Loucy (cell line): ENCODE results near the gene ITGB3.

Source experiments
- H2AFZ ChIP-seq: fragments of 200-600 bp; sonication (generic); 2 replicates; pipeline ENCODE4 v1.6.0; 2016; ENCODE audit warnings: antibody characterized with exemption, mild to moderate bottlenecking, low read length, moderate library complexity
- H3F3A ChIP-seq: fragments of 200-600 bp; 2 replicates; pipeline ENCODE4 v1.6.0; 2016; ENCODE audit warnings: antibody characterized with exemption, low read depth, mild to moderate bottlenecking
- H3K27me3 ChIP-seq: fragments of 200-600 bp; sonication (generic); 2 replicates; pipeline ENCODE4 v1.6.1; 2014; ENCODE audit warnings: low read length, mild to moderate bottlenecking; ENCODE audit not compliant: insufficient read depth, poor library complexity, severe bottlenecking
- H3K36me3 ChIP-seq: fragments of 200-600 bp; sonication (generic); 2 replicates; pipeline ENCODE4 v1.6.1; 2016; ENCODE audit warnings: low read length; ENCODE audit not compliant: insufficient read depth
- H3K4me1 ChIP-seq: fragments of 200-600 bp; sonication (generic); 2 replicates; pipeline ENCODE4 v1.5.1; 2014; ENCODE audit warnings: low read length, mild to moderate bottlenecking; ENCODE audit not compliant: insufficient read depth, poor library complexity, severe bottlenecking
- H3K4me2 ChIP-seq: fragments of 200-600 bp; sonication (generic); 2 replicates; pipeline ENCODE4 v1.6.0; 2014; ENCODE audit warnings: antibody characterized with exemption, low read length, low read depth, mild to moderate bottlenecking; ENCODE audit not compliant: poor library complexity, severe bottlenecking
- H3K4me3 ChIP-seq: fragments of 200-600 bp; sonication (generic); 2 replicates; pipeline ENCODE4 v1.5.1; 2014; ENCODE audit warnings: low read length, mild to moderate bottlenecking, mixed read lengths; ENCODE audit not compliant: poor library complexity, severe bottlenecking
- H3K79me2 ChIP-seq: fragments of 200-600 bp; sonication (generic); 2 replicates; pipeline ENCODE4 v1.6.1; 2014; ENCODE audit warnings: low read length; ENCODE audit not compliant: insufficient read depth
- H3K9ac ChIP-seq: fragments of 200-600 bp; sonication (generic); 2 replicates; pipeline ENCODE4 v1.6.0; 2014; ENCODE audit warnings: mild to moderate bottlenecking, low read depth, low read length, moderate library complexity; ENCODE audit not compliant: poor library complexity, severe bottlenecking
- H3K9me2 ChIP-seq: fragments of 200-600 bp; sonication (generic); replicated peaks from 2 replicates; pipeline ENCODE4 v1.6.1; 2016; ENCODE audit warnings: low read depth, low read length, mixed read lengths
- H3K9me3 ChIP-seq: fragments of 200-600 bp; sonication (generic); 2 replicates; pipeline ENCODE4 v1.6.1; 2014; ENCODE audit warnings: mild to moderate bottlenecking, antibody characterized with exemption, low read length, low read depth; ENCODE audit not compliant: insufficient read depth
- H4K20me1 ChIP-seq: fragments of 200-600 bp; sonication (generic); 2 replicates; pipeline ENCODE4 v1.6.0; 2014; ENCODE audit warnings: antibody characterized with exemption, low read length, mild to moderate bottlenecking; ENCODE audit not compliant: insufficient read depth, poor library complexity, severe bottlenecking
- EZH2phosphoT487 ChIP-seq: fragments of 200-600 bp; IDR thresholded peaks from 2 replicates; pipeline ENCODE4 v1.6.1; 2018; ENCODE audit warnings: antibody characterized with exemption, mild to moderate bottlenecking, moderate library complexity, borderline replicate concordance
- TF ChIP-seq, protein P1 (sequence below): fragments of 200-600 bp; sonication (generic); conservative IDR thresholded peaks from 2 replicates; pipeline ENCODE4 v1.5.1; 2014; ENCODE audit warnings: mild to moderate bottlenecking, antibody characterized with exemption, low read length

Gene ITGB3

DNA sequence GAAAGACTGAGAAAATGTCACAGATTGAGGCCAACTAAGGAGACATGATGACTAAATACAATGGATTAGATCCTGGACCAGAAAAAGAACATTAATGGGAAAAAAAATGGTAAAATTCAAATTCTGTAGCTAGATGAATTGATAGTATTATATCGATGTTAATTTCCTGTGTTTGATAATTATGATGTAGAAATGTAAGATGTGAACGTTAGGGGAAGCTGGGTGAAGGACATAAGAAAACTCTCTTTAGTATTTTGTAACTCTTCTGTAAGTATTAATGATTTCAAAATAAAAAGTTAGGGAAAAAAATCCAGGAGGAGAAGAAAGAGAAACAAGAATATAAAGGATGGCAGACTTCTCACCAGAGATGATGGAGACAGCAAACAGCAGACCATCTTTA, 2.8 kb upstream of the ITGB3 start:
- Histone ChIP-seq H3K4me1 (no peaks in the 10 kb centered on the region), H3K79me2 (no peaks in the 10 kb centered on the region), H3K4me3 (no peak overlapping the region), H3K9me3 (no peaks in the 10 kb centered on the region), H3K36me3 (no peaks in the 10 kb centered on the region), H3K9me2 (no peaks in the 10 kb centered on the region), H3K9ac (no peak overlapping the region), H2AFZ (no peak overlapping the region), H4K20me1 (no peaks in the 10 kb centered on the region), H3F3A (no peaks in the 10 kb centered on the region), H3K27me3 (no peaks in the 10 kb centered on the region), H3K4me2 (no peak overlapping the region)
- TF ChIP-seq EZH2phosphoT487, result no peak
- TF ChIP-seq, protein P1, sequence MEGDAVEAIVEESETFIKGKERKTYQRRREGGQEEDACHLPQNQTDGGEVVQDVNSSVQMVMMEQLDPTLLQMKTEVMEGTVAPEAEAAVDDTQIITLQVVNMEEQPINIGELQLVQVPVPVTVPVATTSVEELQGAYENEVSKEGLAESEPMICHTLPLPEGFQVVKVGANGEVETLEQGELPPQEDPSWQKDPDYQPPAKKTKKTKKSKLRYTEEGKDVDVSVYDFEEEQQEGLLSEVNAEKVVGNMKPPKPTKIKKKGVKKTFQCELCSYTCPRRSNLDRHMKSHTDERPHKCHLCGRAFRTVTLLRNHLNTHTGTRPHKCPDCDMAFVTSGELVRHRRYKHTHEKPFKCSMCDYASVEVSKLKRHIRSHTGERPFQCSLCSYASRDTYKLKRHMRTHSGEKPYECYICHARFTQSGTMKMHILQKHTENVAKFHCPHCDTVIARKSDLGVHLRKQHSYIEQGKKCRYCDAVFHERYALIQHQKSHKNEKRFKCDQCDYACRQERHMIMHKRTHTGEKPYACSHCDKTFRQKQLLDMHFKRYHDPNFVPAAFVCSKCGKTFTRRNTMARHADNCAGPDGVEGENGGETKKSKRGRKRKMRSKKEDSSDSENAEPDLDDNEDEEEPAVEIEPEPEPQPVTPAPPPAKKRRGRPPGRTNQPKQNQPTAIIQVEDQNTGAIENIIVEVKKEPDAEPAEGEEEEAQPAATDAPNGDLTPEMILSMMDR, result no peak

DNA sequence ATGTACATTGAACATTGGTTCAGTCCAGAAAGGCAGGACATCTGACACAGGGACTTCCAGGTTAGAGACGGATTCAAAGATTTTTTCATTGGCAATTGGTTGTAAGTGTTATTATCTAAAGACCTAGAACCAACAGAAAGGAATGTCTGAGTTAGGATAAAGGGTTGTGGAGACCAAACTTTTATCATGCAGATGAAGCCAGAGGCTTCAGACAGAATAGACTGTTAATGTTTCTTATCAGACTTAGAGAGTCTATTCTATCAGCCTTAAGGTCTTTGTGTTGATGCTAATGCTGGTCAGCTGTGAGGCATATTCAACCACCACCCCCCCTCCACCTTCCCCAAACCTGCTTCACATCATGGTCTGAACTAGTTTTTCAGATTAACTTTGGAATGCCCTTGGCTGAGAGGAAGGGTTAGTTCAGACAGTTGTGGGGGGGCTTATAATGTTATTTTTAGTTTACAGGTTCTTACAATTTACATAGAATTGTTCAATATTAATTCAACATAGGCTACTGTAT, 2.1 kb upstream of the ITGB3 start:
- no peak overlapping the region for H3K9ac ChIP-seq

DNA sequence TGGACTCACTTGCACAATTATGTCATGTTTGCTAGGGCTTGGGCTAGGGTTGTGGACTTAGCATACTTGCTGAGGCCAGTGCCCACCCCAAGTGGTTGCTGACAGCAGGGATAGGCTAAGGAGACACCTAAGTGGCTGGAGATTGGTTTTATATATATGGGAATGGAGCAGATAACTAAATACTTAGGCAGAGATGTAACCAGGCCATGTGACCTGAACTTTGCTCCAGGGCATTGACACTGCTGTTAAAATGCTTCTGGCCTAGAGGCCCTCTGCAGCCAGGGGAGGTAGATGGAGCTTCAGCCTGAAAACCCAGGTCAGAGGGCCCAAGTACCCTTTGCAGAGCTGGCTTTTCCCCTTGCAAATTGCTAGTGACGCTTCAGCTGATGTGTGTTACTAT, 1.4 kb upstream of the ITGB3 start:
- Histone ChIP-seq H3K4me2 (no peak overlapping the region), H3F3A (no peaks in the 10 kb centered on the region), H2AFZ (no peak overlapping the region), H3K27me3 (no peaks in the 10 kb centered on the region), H3K79me2 (no peaks in the 10 kb centered on the region), H3K4me3 (no peak overlapping the region), H3K9ac (no peak overlapping the region), H3K9me3 (no peaks in the 10 kb centered on the region), H4K20me1 (no peaks in the 10 kb centered on the region), H3K9me2 (no peaks in the 10 kb centered on the region), H3K4me1 (no peaks in the 10 kb centered on the region), H3K36me3 (no peaks in the 10 kb centered on the region)
- TF ChIP-seq EZH2phosphoT487, result no peak
- TF ChIP-seq, protein P1, result no peak

More for the DNA sequence above, 2.1 kb upstream of the ITGB3 start:
- no peak overlapping the region for H3K4me2 ChIP-seq
- H3K4me1 ChIP-seq, result no peaks in the 10 kb centered on the region
- H3K9me2 ChIP-seq, result no peaks in the 10 kb centered on the region
- H3K36me3 ChIP-seq, result no peaks in the 10 kb centered on the region
- TF ChIP-seq, protein P1, result no peak
- no peak for TF ChIP-seq EZH2phosphoT487
- no peak overlapping the region for H3K4me3 ChIP-seq
- no peaks in the 10 kb centered on the region for H3F3A ChIP-seq
- H2AFZ ChIP-seq, result no peak overlapping the region
- H3K9me3 ChIP-seq, result no peaks in the 10 kb centered on the region
- no peaks in the 10 kb centered on the region for H3K79me2 ChIP-seq
- no peaks in the 10 kb centered on the region for H4K20me1 ChIP-seq
- no peaks in the 10 kb centered on the region for H3K27me3 ChIP-seq
